ENCODE measurements around the gene RPAP3.

RPAP3 gene

GRCh38 chr12:47718531-47718930 lies 12.7 kb upstream of the RPAP3 start:
- no peak for DNase-seq

DNA sequence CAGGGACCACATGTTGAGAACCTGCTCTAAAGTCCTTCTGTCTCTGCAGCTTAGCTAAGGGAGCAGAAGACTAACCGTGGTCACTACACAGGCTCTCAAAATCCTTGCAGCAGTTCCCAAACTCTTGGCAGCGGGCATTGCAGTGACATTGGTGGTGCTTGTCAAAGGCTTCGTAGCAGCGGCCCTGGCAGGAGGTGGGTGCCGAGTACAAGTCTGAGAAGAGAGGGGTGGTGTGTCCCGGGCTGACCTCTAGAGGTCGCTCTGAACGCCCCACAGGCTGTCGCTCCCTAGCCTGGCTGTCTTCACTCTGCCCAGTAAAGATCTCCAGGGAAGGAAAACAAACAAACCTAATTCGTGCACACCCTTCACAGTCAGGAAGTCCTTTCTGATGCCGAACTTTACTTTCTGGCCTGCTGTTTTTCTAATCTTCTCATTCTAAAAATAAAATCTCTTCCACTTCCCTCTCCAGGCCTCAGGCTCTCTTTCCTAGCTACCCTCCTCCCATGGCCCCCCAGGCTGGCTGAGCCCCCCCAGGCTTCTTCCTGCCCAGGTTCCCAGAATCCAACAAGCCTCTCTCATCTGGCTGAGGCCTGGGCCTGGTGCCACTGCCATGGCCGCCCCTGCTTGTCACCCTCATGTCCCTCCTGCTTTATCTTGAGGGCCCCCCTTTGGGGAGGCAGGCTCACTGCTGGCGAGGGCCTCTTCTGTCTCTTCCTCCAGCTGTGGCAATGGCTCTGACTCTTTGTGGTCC lies 11.8 kb upstream of the RPAP3 start:
- peak; percentile 55 for DNase-seq

- no peak for DNase-seq
Measured at GRCh38 chr12:47717046-47717442, 11.2 kb upstream of the RPAP3 start.

- DNase-seq = no peak
Measured at GRCh38 chr12:47715877-47716548, 10.2 kb upstream of the RPAP3 start.

- DNase-seq = peak; percentile 83
Measured at GRCh38 chr12:47715393-47715876, 9.6 kb upstream of the RPAP3 start.

GRCh38 chr12:47714826-47715386 lies 9.1 kb upstream of the RPAP3 start:
- DNase-seq = no peak

DNA sequence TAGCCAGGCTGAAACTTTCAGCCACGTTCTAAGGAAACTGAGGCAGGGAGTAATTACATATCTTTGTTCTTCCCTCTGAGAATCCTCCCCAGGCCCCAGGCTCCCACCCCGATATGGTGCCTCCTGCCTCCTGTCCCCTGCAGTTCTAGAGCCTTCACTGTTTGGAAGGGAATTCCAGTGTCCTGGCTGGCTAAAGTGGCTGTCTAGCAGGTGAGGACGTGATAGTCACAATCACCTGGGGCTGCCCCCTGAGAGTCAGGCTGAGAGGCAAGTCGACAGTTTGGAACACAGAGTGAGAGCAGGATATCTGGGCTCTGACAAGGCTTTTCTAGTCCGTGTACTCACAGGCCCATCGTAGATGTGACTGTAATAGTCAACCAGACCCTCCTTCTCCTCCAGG lies 6.3 kb upstream of the RPAP3 start:
- DNase-seq = no peak

DNA sequence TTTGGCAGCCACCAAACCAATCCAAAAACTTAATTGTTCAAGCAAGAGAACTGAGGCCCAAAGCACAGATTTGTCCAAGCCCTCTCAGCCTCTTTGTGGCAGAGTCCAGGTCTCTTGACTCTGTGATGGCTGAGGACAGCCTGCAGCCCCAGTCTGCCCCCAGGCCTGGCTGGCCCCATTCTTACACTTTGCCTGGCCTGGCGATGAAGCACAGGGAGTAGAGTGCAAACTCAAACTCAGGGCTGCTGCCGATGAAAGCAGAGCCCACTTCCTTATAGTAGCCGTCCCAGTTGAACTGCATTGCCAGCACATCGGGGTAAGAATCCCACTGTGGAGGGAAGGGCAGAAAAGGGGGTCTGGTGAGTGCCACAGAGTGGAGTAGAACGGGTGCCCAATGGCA lies 5.6 kb upstream of the RPAP3 start:
- no peak for DNase-seq

DNA sequence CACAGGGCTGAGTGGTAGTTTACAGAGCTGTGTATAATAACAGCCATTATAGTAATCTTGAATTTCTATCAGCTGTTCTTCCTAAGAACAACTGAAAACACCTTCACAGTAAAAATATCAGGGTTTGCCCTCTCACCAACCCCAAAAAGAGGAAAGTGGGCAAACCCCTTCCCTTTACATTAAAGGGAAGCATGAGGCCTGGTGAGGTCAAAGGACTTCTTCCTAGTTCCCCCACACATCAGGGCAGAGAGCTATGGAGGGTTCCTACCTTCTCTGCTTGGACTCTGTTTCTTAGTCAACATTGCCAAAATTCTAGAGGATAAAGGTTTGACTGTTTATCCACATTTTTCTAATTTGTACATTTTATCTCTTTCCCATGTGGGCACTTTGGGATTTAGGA lies 4.4 kb upstream of the RPAP3 start:
- no peak for DNase-seq

- DNase-seq = no peak
Measured at GRCh38 chr12:47709671-47710070, 3.8 kb upstream of the RPAP3 start.

DNA sequence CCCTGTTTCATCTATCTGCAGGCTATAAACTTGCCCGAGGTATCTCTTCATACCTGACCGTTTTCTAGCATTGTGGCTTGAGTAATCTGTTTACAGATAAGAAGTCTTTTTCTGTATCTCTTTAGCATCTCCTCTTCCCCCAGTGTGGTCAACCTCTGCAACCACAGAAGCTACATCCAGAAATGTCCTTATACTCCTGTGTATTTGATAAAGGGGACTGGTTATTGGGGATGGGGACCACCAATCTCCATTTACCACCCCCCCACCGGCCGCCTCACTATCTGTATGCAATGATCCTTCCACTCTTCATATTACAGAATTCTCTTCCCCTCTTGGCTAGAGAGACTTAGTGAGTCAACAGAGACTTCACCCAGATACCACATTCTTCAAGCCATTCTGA lies 3.4 kb upstream of the RPAP3 start:
- no peak for DNase-seq

DNA sequence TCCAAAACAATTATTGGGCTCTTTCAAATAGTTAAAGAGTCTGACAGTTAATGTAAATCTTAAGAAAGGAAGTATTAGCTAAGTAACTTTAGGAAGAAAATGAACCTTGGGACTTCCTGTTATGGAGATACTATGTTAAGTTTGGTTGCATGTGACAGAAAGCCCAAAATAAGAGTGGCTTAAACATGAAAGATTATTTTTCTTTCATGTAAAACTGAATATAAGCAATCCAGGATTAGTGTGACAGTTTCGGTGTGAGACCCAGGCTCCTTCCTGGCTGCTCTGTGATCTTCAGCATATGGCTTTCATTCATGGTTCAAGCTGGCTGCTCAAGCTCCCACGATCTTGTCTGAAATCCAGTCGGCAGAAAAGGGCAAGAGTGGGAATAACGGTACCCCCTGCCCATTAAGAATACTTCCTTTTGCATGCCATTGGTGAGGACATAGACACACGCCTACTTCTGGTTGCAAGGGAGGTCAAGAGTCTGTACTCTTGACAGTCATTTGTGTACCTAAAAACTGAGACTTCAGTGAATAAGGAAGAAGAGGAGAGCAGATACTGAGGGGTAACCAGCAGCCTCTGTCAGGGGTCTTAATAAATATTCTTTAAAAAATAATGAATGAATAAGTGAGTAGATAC lies 2.2 kb upstream of the RPAP3 start:
- DNase-seq = peak; percentile 22

GRCh38 chr12:47707355-47707754 lies 1.5 kb upstream of the RPAP3 start:
- no peak for DNase-seq

GRCh38 chr12:47705229-47705565 lies 633 bp downstream of the RPAP3 start:
- no peak for DNase-seq

- DNase-seq = no peak
Measured at GRCh38 chr12:47704719-47705118, 1.1 kb downstream of the RPAP3 start.

GRCh38 chr12:47700263-47700662 lies 5.6 kb downstream of the RPAP3 start:
- no peak for DNase-seq

DNA sequence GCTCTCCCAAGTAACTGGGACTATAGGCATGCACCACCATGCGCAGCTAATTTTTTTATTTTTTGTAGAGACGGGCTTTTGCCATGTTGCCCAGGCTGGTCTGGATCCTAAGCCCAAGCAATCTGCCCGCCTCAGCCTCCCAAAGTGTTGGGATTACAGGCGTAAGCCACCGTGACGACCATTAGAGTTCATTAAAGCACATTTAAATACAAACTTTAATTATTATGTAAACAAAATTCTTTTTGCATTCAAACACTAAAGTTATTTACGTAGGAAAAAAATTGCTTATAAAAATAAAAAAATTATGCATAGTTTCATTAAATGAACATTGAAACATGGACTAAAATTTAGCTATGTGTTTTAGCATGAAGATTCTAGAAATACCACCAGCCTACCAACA lies 7.2 kb downstream of the RPAP3 start:
- DNase-seq = no peak

GRCh38 chr12:47698055-47698454 lies 7.8 kb downstream of the RPAP3 start:
- no peak for DNase-seq

- DNase-seq = no peak
Measured at GRCh38 chr12:47689215-47689614, 16.6 kb downstream of the RPAP3 start.

GRCh38 chr12:47687636-47688035 lies 18.2 kb downstream of the RPAP3 start:
- DNase-seq = no peak

DNA sequence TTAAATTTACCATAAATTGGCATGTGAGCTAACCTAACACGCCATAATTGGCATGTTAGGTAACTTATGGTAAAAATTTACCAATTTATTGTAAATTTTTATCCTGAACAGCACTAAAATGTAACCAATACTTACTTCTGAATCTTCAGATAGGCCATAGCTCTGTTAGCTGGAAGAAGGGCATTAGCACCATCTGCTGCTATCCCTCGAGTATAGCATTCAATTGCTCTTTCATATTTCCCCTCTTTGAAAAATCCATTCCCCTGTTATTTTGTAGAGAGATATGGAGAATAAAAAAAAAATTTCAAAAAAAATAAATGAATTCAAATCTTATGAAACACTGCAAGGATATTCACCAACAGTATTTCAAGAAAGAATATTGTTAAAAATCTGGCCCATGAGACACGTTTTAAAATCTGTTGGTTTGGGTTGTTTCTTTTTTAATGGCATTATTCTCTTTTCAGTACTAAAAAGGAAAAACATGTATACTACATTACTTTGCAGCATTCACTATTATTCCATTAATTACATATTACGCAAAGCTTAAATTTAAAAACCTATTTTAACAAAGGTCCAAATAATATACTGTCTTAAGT lies 19.1 kb downstream of the RPAP3 start:
- DNase-seq = peak; percentile 21

DNA sequence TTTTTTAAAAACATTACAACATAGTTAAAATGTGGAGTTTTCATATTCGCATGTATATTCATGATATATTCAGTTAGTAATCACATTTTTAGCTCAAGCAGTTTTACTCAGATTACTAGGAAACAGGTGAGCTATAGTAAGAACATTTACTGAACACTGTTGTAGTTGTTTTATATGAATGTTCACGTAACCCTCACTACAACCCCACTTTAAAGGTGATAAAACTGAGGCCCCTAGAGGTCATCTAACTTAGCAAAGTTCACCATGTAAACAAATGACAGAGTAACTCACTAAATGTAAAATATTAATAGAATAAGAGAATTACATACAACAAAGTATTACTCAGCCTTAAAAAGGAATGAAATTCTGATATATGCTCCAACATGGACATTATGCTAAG lies 26.0 kb downstream of the RPAP3 start:
- DNase-seq = no peak

GRCh38 chr12:47672068-47672467 lies 33.8 kb downstream of the RPAP3 start:
- no peak for DNase-seq
